GM12873 (cell line): Measurements from ENCODE around the gene TCEAL3.

ENCODE experiments used
- TF ChIP-seq, protein P1 (sequence below): IDR thresholded peaks from 2 replicates; pipeline ENCODE4 v1.5.1; 2012; ENCODE audit warnings: low read depth, mild to moderate bottlenecking, moderate library complexity, low read length, control low read depth; ENCODE audit not compliant: insufficient read depth; ENCODE audit errors: missing control alignments

TCEAL3 gene, protein sequence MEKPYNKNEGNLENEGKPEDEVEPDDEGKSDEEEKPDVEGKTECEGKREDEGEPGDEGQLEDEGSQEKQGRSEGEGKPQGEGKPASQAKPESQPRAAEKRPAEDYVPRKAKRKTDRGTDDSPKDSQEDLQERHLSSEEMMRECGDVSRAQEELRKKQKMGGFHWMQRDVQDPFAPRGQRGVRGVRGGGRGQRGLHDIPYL

DNA sequence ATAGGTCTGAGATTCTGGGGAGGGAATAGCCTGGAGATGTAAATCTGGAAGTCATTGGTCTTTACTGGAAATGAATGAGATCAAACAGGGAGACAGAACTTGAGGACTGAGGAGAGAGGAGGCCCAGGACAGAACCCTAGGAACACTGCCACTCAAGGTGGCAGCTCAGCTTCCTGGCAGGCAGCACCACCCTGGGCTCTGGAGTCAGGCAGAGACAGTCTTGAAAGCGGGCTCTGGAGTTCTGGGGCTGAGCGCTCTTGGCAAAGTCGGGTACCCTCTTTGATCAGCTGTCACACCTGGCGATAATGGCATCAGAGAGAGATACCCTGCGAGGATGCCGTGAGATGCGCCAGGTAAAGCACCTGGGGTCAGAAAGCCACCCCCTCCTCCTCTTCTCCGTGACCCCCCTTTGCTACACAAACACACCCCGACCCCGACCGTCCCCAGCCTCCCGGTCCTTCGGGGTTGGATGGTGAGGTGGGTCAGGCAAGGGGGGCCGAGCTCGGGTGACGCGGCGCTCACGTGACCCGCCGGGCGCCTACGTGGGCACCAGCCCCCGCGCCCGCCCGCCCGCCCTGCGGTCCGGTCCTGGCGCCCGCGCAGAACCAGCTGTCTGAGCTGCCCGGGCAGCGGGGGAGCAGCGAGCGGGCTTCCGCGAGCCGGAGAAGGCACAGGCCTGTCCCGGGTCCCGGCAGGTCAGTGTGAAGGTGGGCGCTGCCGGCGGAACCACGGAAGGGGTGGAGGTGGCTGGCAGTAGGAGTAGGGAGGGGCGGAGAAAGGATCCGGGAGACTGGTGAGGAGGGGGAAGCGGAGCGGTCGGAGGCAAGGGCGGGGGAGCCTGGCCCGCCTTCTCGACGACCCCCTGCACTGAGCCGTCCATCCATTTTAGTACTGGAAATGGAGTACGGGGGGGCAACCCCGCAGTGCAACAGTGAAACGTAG, at the start of gene TCEAL3:
Gene TCEAL3, plus strand, starts transcription at position 600 of the 942 bp plus-strand sequence. CDS start 1,102 bp downstream, outside the sequence.
- TF ChIP-seq, protein P1, sequence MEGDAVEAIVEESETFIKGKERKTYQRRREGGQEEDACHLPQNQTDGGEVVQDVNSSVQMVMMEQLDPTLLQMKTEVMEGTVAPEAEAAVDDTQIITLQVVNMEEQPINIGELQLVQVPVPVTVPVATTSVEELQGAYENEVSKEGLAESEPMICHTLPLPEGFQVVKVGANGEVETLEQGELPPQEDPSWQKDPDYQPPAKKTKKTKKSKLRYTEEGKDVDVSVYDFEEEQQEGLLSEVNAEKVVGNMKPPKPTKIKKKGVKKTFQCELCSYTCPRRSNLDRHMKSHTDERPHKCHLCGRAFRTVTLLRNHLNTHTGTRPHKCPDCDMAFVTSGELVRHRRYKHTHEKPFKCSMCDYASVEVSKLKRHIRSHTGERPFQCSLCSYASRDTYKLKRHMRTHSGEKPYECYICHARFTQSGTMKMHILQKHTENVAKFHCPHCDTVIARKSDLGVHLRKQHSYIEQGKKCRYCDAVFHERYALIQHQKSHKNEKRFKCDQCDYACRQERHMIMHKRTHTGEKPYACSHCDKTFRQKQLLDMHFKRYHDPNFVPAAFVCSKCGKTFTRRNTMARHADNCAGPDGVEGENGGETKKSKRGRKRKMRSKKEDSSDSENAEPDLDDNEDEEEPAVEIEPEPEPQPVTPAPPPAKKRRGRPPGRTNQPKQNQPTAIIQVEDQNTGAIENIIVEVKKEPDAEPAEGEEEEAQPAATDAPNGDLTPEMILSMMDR: no peak

DNA sequence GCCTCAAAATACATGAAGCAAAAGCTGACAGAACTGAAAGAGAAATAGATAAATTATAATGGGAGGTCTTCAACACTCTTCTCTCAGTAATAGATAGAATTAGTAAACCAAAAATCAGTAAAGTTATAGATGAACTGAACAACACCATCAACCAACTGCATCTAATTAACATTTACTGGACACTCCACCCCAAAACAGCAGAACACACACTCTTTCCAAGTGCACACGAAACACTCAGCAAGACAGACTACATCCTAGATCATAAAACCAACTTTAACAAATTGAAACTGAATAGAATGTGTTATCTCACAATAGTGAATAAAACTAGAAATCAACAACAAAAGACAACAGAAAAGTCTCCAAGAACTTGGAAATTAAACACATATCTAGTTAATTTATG, 47.5 kb upstream of the TCEAL3 start:
- TF ChIP-seq, protein P1: no peak

DNA sequence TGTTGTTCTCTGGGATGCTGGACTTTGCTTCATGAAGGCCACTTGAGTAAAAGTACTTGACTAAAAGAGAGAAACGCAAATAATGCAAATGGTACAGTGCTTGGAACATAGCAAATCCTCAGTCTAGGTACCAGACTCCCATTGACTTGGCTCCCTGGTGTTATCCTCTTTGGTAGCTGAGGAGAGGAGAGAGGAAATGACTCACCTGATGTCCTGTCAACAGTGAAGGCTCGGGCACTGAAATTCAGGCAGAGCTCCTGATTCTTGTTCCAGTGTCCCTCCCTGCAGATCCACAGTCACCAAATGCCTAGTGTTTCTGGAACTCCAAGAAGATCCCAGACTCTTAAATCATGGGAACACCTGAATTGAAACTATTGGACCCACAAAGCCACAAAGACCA, 45.0 kb upstream of the TCEAL3 start:
- TF ChIP-seq, protein P1: no peak

DNA sequence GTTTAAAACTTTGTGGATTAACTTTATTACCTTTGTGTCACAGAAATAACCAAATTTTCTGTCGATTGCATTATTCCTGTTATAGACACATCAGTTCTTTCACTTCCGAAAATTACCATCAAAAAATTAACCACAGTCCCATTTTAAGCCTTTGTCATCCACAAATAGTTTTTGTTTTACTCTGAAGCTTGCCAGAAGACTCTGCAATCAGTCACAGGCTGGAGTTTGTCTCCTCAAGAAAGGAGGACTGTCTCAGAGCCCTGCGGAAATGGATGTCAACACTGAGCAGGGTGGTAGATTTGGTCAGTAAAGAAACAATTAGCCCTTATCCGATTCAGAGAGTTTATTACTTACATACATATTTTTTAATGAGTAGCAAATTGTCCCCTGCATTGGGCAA, 42.6 kb upstream of the TCEAL3 start:
- TF ChIP-seq, protein P1: no peak

DNA sequence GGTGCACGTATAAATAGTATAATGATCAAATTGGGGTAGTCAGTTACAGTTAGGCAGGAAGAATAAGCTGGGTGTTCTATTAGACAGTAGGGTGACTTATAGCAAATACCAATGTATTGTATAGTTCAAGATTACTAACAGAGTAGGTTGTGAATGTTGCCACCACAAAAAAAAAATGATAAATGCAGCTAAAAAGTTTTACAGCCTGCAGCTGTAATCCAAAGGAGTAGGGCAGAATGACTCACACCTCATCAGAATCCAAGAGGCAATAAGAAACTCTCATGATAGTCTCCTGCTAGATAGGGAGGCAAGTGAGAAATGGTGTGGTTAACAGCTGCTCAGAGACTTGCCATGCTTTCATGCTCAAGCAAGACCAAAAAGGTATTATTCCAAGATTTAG, 42.0 kb upstream of the TCEAL3 start:
- TF ChIP-seq, protein P1: no peak

DNA sequence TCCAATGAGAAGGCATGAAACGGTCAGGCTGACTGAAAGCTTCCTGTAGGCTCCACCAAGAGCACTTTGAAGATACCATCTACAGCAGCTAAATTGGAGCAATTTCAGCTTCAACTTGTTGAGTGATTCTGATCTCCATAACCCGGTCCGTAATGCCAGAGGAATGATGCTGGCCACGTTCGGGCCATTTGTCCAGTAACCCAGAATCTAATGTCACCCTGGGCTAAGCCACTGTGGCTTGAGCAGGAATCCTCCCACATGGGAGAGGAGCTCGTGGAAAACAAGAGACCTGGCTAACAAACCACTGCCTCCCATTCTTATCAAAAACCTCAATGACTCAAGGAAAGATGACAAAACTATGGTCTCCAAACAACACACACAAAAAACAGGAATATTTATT, 36.6 kb upstream of the TCEAL3 start:
- TF ChIP-seq, protein P1: no peak

DNA sequence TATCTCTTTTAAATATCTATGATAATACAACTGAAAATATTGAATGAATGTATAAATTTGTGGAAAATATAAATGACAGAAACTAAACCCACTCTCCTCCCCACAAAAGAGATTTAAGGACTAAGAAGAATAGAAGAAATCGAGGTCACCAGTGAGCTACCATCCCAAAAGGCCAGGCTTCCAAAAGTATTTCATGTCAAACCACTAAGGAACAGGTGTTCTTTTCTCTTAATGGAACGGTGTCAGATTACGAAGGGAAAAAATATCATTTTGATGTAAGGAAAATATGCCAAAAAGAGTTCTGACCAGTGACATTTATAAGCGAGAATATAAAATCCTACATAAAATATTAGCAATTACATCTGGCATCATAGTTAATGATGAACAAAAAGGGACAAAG, 36.0 kb upstream of the TCEAL3 start:
- TF ChIP-seq, protein P1: no peak
